MM.1S (cell line): ENCODE measurements around the gene EFNA2.

Experiments
- CTCF ChIP-seq: fragments of 300-600 bp; sonication (generic); IDR thresholded peaks from 2 replicates; pipeline ENCODE4 v1.5.1; 2016; ENCODE audit warnings: antibody characterized with exemption, low read length, mixed read lengths
- EZH2 ChIP-seq: fragments of 300-600 bp; sonication (generic); optimal IDR thresholded peaks from 2 replicates; pipeline ENCODE3; 2017; ENCODE audit warnings: low read depth, mild to moderate bottlenecking, antibody characterized with exemption, low read length, mixed read lengths

- no peak for TF ChIP-seq CTCF
- TF ChIP-seq EZH2: no peak
Measured at GRCh38 chr19:1285737-1286360, at the start of gene EFNA2.
